Epithelial cell of esophagus (primary cell): ENCODE measurements around the gene KAZN.

Source experiments
- DNase-seq: peaks from one replicate; pipeline ENCODE4 v3.0.0; 2010; ENCODE audit warnings: low read depth
- H3K4me3 ChIP-seq: 2 replicates; pipeline ENCODE4 v1.5.1; 2011; ENCODE audit warnings: mild to moderate bottlenecking, low read length, control low read depth
- CTCF ChIP-seq: IDR thresholded peaks from 2 replicates; pipeline ENCODE4 v1.5.1; 2011; ENCODE audit warnings: low read depth, mild to moderate bottlenecking, low read length, control low read depth, inconsistent platforms; ENCODE audit not compliant: insufficient read depth; ENCODE audit errors: missing control alignments

The KAZN gene

GRCh38 chr1:14983277-14983676 lies 384.8 kb downstream of the KAZN start:
- TF ChIP-seq CTCF: no peak
- no peak for DNase-seq

GRCh38 chr1:14986168-14986567 lies 387.7 kb downstream of the KAZN start:
- H3K4me3 ChIP-seq: no peak overlapping the region
- no peak for DNase-seq
- no peak for TF ChIP-seq CTCF

More at GRCh38 chr1:14983277-14983676, 384.8 kb downstream of the KAZN start:
- H3K4me3 ChIP-seq: no peak overlapping the region

- DNase-seq: no peak
- H3K4me3 ChIP-seq: no peak overlapping the region
- TF ChIP-seq CTCF: no peak
Measured at GRCh38 chr1:14987829-14988603, 389.5 kb downstream of the KAZN start.

- TF ChIP-seq CTCF: no peak
- no peak overlapping the region for H3K4me3 ChIP-seq
- DNase-seq: no peak
Measured at GRCh38 chr1:14988636-14989035, 390.2 kb downstream of the KAZN start.

GRCh38 chr1:14989931-14990728 lies 391.6 kb downstream of the KAZN start:
- H3K4me3 ChIP-seq: no peak overlapping the region
- no peak for DNase-seq
- no peak for TF ChIP-seq CTCF

GRCh38 chr1:14993414-14993813 lies 394.9 kb downstream of the KAZN start:
- TF ChIP-seq CTCF: no peak
- DNase-seq: no peak
- no peak overlapping the region for H3K4me3 ChIP-seq

GRCh38 chr1:14994148-14994547 lies 395.7 kb downstream of the KAZN start:
- TF ChIP-seq CTCF: no peak
- DNase-seq: no peak
- no peak overlapping the region for H3K4me3 ChIP-seq
